Measurements from ENCODE around the gene NRXN3.

Gene NRXN3

DNA sequence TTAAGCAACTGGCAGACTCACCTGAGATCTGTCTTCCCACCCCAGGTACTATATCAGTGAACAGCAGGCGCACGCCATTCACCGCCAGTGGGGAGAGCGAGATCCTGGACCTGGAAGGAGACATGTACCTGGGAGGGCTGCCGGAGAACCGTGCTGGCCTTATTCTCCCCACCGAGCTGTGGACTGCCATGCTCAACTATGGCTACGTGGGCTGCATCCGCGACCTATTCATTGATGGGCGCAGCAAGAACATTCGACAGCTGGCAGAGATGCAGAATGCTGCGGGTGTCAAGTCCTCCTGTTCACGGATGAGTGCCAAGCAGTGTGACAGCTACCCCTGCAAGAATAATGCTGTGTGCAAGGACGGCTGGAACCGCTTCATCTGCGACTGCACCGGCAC is 544.5 kb downstream of the NRXN3 start:
- DNase-seq (ENCODE audit: low spot score), result no peak

GRCh38 chr14:78721756-78722480 is 551.7 kb downstream of the NRXN3 start:
- DNase-seq (ENCODE audit: low spot score), result no peak

DNA sequence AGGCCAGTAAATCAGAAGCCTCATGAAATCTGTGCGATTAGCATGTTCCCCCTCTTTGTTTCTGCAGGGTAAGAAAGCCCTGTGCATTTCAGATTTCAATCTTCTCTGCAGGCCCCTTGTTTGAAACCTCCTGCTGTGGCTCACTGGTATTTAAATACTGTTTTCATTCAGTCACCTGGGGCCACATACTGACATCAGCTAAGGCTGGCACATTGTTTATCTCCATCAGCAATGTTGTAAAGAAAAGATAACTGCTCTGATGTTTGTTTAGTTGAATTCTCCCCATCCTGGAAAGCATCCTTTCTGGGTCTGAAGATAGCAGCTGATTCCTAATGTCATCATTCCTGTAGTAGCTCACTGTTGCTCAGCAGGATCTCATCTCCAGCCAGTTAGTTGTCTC is 554.9 kb downstream of the NRXN3 start:
- DNase-seq (ENCODE audit: low spot score), result no peak

DNA sequence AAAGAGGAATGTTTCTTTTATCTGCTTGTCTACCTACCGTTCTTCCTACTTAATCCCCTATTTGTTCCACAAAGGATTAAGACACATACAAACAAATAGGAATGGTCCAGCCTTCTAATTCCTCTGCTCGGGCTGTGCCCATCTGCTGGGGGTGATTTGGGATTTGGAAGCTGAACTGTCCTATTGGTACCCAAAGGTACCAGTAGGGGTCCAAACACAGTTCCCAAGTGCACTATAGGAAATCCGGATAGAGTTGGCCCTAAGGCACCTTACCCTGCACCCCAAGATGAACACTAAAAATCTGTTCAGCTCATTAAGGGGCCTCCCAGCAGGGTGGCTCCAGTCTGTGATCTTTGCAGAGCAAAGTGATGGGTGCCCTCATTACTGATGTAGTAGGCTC is 566.9 kb downstream of the NRXN3 start:
- DNase-seq (ENCODE audit: low spot score), result no peak

DNA sequence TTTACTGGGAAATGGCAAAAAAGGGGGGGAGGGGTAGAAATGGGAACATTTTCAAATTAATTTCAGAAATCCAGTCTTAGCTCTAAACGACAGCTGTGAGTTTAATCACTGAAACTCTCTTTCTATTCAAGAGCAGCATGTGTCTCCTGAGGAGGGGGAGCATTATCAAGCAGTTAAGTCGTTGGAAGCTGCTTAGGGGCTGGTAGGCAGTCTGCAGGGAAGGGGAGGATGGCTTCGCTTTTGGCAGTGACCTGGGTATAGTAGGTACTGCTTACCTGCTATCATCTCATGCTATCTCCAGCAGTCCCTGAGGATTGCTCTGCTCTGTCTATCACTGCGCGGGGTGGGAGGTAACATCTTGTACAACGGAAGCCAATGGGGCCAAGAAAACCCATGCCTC is 567.4 kb downstream of the NRXN3 start:
- no peak for DNase-seq (ENCODE audit: low spot score)

DNA sequence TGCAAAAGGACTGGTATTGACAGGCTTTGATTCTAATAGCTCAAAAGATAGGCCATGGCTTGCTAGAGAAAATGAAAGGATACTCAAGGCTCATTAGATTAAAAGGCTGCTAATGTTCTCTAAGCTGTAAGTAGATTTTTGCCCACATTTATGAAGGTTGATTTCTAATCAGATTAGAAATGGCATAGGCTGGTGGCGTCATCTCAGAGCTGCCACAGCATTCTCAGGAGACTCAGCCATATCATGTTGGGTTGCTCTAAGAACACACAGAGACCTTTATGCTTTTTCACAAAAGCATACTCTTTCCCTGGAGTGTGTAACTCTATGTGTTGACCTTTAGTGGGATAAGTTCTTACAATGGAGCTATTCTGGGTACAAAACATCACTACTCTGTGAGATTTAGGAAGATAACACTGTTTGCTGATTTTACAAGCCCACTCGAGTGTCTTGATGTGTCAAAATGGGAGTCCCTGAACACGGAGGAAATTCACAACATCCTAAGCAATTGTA is 576.0 kb downstream of the NRXN3 start:
- no peak for DNase-seq (ENCODE audit: low spot score)

- no peak for DNase-seq (ENCODE audit: low spot score)
Observed at GRCh38 chr14:78747813-78748212, 577.6 kb downstream of the NRXN3 start.

DNA sequence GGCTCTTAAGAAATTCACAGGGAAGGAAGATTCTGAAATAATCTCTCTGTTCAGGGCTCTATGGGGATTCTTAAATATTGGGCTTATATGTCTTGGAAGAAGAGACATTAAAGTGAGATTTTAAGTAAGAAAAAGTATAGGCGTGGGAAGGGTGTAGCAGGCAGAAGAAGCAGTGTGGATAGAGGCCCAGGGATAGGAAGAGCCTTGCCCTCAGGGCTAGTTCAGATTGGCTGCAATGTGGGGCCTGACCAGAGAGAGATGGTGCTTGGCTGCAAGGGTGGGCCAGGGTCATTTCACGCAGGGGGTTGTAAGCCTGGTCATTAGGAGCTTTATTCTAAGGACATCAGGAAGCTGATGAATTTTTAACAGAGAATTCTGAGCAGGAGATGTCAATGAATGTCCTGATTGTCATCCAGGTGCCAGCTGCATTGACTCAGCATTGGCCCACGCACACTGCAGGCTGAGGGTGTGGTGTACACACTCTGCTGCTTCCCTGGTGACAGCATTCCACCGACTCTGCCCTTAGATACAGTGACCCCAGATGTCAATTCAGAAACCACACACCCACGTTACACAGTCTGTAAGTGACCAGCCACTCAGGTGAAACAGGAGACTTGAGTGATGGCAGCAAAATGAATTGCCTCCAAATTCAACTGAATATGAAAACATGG is 582.5 kb downstream of the NRXN3 start:
- no peak for DNase-seq (ENCODE audit: low spot score)

- no peak for DNase-seq (ENCODE audit: low spot score)
Observed at GRCh38 chr14:78754059-78754458, 583.9 kb downstream of the NRXN3 start.

GRCh38 chr14:78758333-78758732 is 588.2 kb downstream of the NRXN3 start:
- no peak for DNase-seq (ENCODE audit: low spot score)

- no peak for DNase-seq (ENCODE audit: low spot score)
Observed at GRCh38 chr14:78762331-78762730, 592.2 kb downstream of the NRXN3 start.

DNA sequence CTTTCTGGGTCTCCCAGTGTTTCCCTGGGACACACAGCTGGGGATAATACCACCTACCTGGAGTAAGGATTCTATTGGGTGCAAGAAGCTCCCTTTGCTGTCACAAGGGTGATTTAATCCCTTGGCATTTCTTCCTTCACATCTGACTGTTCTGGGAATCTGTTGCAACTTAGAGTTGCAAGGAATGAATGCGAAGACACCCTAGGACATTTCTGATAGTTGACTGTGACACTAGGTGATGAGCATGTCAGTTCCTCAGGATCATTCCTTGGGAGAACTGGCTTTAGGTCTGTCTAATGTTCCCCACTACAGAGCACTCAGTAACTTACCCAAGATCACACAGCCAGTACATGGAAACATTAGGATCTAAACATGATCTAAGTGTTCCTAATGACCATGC is 593.6 kb downstream of the NRXN3 start:
- DNase-seq (ENCODE audit: low spot score), result no peak

GRCh38 chr14:78764240-78764639 is 594.1 kb downstream of the NRXN3 start:
- DNase-seq (ENCODE audit: low spot score), result no peak

GRCh38 chr14:78764645-78765044 is 594.5 kb downstream of the NRXN3 start:
- DNase-seq (ENCODE audit: low spot score), result no peak

DNA sequence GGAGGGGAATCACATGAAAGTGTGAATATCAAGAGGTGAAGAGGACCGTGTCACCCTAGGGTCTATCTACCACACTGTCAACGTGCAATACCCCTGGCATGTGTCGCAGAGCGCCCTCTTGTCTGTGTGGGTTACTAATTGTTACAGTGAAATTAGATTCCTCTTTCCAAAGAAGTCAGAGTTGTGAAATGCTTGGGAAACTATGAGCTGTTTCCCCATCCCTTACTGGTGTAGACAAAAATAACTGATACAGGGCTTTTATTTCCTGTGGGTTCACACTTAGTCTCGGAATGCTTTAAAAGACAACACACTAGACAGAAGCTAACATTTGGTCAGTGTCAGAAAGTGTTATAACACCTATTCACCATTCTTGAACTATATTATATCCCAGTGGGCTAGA is 597.3 kb downstream of the NRXN3 start:
- DNase-seq (ENCODE audit: low spot score), result no peak

DNA sequence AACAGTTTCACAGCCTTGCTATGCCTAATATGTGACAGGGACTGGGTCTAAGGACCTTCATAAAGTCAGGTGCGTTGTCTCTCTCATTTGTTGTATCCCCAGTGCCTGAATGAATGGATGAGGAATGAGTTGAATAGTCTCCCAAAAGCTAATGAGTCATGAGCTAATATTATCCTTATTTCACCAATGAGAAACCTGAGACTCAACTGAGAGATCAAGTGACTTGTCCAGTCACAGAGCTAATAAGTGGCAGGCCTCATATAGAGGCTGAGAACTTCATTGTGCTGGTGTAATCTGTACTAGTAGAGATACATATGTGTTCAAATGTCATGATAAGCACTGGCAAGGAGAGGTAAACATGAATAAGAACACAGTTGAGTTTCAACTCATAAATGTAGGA is 612.4 kb downstream of the NRXN3 start:
- no peak for DNase-seq (ENCODE audit: low spot score)

GRCh38 chr14:78785265-78785664 is 615.1 kb downstream of the NRXN3 start:
- no peak for DNase-seq (ENCODE audit: low spot score)

DNA sequence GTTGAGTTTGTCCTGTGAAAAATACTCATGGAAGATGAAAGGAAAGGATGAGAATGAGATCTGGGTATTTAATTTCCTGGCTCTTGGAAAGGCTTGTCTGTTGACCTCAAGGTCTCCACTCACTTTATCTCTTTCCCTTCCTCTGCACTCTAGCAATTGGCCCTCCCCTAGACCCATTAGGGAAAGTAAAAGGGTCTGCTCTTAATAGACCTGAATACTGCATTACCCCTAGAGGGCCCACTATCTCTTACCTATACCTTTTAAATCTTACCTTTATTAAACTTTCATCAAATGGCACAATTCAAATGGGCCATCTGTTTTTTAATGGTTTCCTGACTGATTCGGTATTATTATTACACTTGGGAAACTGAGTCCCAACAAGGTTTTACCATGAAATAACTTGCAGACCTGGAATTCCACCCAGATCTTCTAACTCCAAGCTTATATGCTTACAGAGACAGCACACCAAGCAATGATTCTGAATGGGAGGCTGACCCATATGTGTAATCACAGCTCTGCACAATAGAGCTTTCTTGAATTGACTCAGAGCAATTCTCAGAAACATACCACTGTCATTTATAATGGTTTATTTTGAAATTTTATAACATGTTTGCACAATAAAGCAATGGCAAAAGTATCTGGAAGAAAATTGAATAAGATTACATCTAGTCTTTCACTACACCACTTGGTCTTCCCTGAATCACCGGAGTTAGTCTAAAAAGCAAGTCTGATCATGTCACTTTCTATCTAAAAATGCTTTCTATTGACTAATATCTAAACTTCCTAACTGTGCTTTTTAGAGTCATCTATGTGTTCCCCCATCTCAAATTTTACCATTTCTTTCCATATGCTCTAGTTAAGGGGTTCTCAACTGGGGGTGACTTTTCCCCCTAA is 618.5 kb downstream of the NRXN3 start:
- no peak for DNase-seq (ENCODE audit: low spot score)

GRCh38 chr14:78790271-78790670 is 620.1 kb downstream of the NRXN3 start:
- no peak for DNase-seq (ENCODE audit: low spot score)

GRCh38 chr14:78798757-78799156 is 628.6 kb downstream of the NRXN3 start:
- no peak for DNase-seq (ENCODE audit: low spot score)

DNA sequence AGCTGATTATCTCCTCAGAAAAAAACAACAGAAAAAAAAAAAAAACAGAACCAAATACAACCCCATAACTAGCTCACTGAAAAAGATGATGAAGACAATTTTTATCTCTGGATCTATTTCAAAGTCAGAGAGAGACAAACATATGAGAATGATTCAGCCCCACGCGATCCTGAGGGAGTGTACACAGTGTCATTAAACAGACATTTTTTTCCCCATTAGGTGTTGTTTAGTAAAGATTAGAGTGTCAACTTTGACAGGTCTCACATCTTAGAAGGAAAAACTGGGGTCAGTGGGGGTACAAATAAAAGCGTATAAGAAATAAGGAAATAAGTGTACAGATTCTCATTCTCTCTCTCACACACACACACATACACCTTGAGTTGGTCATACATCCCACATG is 635.4 kb downstream of the NRXN3 start:
- DNase-seq (ENCODE audit: low spot score), result no peak

DNA sequence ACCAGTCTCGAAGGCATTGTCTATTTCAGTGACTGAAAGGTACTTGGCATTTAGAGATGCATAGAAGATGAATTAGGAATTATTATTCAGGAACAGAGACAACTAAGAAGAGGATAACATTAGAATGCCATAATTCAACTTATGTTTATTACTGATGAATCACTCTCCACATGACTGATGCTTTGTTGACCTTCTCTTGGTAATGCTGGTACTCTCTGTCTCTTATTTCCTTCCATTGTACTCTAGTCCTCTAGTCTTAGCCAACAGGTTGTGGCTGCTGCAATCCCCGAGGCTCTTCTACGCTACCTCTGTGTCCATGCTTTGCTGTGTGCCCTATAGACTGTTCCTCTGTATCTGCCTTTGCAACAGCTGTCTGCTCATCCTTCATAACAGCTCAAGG is 652.9 kb downstream of the NRXN3 start:
- DNase-seq (ENCODE audit: low spot score), result no peak

DNA sequence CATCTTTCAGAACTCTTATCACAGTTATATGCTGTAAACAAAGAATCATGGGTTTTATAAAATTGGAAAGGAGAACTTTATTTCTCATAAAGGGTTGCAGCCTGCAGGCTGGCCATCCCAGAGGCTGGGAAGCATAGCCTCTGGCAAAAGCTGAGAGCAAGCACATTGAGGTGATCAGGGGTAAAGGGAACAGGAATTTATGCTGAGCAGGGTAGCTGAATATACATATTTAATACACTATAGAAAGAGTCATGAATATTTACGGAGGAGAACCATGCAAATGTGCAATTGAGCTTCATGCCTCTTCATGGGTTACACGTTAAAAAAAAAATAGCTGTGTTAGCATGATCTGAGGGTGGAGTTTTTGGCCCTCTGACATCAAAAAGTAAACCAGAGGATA is 653.3 kb downstream of the NRXN3 start:
- no peak for DNase-seq (ENCODE audit: low spot score)
